Activated CD4-positive, alpha-beta T cell treated with anti-CD3 and anti-CD28 coated beads, Interleukin-2, amount 50 U/mL, for 1 hour (primary cell): ENCODE results near the gene SETBP1.

Experiments used
- DNase-seq: peaks from one replicate; pipeline ENCODE4 v3.0.0-alpha.2; 2020

The SETBP1 gene

DNA sequence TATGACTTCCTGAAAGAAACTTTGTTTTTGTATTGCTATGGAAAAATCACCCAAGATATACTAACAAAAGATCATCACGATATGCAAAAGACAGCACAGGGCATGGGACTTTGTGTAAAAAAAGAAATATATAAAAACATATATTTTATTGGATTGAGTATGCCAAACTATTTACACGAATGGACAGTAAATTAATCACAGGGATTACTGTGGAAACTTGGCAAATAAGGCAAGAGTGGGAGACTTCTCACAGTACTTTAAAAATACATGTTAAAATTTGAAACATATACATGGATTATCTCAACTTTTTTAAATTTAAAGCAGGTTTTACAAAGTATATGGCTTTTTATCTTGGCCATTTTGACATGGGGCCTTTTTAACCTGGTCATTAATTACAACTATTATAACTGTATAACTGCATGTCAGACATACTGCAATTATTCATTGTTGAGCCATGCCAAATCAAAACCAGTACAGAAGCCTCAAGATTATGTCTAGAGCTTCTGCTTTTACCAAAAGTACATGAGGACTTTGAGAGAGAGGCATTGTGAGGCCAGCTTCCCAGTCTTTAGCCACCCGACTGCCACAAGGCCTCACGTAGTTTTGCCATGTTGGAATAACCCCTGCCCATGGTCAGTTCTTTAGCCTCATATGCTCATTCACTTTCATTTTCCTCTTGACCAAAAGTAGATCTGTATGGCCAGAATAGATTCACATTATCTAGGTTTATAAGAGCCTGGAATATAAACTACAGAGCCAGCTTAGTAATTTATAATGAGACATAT, 419.8 kb downstream of the SETBP1 start:
- no peak for DNase-seq

DNA sequence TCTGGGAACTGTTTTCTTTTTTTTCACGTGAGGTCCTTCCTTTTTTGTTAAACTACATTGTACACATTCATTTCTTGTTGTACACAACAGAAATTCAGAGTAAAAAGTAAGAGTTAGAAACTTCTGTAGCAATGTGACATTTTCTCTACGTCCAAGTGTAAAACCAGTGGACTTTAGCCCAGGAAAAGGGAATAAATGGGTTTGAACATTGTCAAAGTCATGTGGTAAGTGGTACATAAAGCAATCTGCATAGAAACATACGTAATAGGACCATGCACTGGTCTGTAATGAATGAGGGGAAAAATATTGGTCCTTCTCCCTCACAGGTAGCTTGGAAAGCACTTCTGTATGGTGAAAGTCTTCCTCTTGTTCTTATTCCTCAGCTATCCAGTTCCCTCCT, 421.4 kb downstream of the SETBP1 start:
- DNase-seq, result no peak

DNA sequence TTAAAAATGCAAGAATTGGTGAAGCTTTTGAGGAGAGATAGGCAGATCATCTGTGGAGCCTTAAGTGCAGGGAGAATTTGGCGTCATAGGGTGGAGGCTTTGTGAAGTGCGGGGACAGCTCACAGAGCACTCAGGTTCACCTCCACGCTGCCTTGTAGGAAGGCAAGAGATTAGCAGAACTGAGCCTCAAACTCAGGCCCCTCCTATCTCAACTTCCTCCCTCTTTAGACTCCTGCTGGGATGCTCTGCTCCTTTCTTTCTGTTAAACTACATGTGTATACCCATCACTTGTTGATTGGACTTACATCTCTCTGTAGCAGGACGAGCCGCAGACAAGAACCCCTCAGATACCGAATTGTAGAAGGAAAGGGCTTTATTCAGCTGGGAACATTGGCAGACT, 422.2 kb downstream of the SETBP1 start:
- DNase-seq, result no peak

- no peak for DNase-seq
Observed at GRCh38 chr18:45103319-45104048, 422.8 kb downstream of the SETBP1 start.

- no peak for DNase-seq
Observed at GRCh38 chr18:45104049-45104395, 423.3 kb downstream of the SETBP1 start.

DNA sequence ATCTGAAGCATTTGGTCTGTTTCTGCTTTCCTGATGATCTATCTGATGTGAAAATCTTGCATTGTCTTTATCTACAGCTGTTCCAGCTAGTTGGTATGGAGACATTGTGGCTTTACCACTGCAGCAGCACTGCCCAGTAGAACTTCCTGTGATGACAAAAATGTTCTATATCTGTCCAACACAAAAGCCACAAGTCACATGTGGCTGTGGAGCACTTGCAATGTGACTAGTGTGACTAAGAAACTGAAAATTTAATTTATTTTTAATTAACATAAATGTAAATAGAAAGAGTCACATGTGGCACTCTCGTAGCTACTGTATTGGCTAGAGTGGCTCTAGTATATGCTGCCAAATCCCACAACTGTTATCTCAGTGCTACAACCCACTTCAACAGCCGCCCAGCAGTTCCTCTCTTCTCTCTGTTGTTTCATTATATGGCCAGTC, 425.7 kb downstream of the SETBP1 start:
- no peak for DNase-seq

DNA sequence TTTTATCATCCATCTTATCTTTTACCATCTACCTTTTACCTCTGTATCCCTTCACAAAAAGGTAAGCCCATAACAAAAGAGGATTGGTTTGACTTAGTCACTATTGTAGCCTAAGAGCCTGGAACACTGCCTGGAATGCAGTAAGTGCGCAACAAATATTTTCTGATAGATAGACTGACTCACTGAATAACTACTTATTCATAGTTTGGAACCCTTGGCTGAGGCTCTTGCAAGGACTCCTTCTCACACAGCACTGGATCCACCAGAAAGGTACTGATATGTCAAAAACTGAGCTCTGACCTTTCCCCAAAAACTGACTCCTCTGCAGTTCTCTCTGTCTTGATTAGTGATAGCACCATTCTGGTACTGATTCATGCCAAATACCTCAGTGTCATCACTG, 426.7 kb downstream of the SETBP1 start:
- no peak for DNase-seq

GRCh38 chr18:45108754-45109153, 428.1 kb downstream of the SETBP1 start:
- DNase-seq, result no peak

DNA sequence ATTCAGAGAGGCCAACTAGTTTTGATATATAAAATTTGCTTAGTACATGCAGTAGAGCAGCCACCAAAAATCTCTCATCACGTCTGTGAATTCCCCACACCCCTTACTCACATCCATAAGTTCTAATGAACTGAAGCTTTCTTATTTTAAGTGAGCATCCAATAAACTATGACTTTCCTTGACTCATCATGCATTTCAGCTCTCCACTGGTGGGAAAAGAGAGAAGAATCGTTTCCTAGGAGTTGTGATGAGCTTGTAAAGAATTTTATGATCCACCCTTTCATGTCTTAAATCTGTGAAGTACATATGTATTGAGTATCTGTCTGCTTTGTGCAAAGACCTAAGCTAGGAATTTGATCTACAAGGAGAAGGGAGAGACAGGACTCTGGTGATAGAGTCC, 428.6 kb downstream of the SETBP1 start:
- DNase-seq, result no peak

DNA sequence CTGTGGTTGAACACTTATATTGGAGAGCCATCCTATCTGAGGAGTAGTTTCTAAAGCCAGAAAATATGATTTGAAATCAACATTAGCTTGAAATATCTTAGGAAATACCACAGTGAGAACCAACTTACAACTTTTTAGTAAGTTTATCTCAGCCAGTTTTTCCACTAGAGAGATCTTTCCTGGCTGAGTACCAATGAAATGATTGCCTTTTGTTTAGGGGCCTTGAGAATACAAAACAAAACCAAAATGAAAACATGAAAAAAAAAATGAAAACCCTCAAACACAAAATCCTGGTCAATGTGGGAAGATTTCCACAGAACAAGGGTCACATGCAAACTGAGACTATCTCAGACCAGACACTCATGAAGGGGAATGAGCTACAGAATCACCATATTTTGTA, 429.0 kb downstream of the SETBP1 start:
- DNase-seq, result no peak

DNA sequence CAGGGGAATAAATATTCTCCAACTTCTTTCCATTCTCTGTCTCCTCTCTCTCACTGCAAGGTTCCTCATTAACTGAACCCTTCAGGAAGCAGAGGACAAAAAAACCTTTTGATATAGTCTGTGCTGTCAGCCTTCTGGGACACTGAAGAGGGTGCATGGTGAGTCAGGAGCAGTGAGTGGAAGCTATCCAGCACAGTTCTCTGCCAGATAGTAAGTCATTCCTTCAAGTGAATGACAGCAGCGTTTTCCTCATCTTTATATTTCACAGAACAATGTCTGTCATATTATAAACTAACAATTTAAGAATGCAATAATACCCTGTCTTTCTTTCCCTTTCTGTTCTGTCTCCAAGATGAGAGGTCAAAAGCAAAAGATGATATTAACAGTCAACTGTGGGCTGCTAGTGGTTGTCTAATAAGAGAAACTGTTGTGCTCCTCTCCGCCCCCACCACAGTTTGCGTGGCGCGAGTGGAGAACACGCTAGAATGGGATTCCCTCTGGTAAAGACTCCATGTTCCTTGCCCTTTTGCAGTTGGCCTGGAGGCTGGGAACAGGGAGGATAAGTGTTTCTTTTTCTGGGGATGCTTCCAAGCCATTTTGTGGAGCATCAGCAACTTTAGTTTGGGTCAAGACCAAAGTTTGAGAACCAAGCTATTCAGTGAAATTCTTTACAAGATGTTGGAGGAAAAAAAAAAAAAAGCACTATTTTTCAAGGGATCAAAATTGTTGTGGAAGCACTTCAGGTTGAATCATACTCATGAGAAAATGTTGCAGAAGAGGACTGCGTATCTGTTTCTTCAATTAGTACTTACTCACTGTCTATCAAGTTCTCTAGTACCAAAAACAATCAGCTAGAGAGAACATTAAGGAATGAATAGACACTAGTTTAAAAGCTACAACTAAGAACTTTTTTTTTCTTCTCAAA, 430.2 kb downstream of the SETBP1 start:
- no peak for DNase-seq

DNA sequence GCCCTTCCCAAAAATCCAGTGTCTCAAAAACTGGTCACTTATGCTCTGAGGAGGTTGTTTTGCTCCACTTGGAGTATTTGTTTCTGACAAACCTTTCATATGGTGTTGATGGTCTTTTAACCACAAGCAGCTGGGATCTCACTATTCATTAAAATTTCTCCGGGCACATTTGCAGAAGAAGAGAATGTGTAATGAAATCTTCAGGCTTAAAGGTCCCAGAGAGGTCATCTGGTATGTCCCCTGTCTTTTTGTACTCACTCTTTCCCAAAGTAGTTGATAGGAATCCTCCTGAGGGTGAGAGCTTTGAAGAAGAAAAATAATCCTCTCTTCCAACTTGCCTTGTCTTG, 430.8 kb downstream of the SETBP1 start:
- DNase-seq, result no peak

DNA sequence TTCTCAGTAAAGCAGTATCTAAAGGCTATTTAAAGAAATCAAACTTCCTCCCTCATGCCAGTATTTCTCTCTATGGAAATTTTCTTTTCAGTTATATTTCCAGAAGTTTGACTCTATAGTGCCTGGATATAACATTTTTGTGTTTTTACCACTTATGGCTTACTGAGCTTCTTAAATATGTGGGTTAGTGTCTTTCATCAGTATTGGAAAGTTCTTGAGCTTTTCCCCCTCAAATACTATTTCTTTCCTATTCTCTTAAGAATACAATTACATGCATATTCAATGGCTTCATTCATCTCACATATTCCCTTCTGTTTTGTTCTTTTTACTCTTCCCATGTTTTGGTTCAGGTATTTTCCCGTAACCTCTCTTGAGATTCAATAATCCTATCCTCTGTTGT, 432.0 kb downstream of the SETBP1 start:
- DNase-seq, result no peak

- no peak for DNase-seq
Observed at GRCh38 chr18:45116116-45116515, 435.4 kb downstream of the SETBP1 start.
